Stomach smooth muscle (tissue), 2 donors: ENCODE results near the gene BFSP1.

Experiments
- H3K27ac ChIP-seq: one replicate; pipeline ENCODE4 v1.7.0; 2013; ENCODE audit warnings: mild to moderate bottlenecking, low read length, inconsistent platforms
- H3K27me3 ChIP-seq, 2 donors: one replicate each; pipeline ENCODE4 v1.7.0; 2013; ENCODE audit warnings: low read length in 2 of 2; ENCODE audit not compliant: insufficient read depth in 2 of 2, control insufficient read depth in 1 of 2
- H3K36me3 ChIP-seq, 2 donors: one replicate each; pipeline ENCODE4 v1.7.0; 2013; ENCODE audit warnings: low read length in 2 of 2; ENCODE audit not compliant: control insufficient read depth in 2 of 2, insufficient read depth in 2 of 2
- H3K4me1 ChIP-seq: one replicate; pipeline ENCODE4 v1.7.0; 2013; ENCODE audit warnings: low read length; ENCODE audit not compliant: control insufficient read depth, insufficient read depth
- H3K4me3 ChIP-seq, 2 donors: one replicate each; pipeline ENCODE4 v1.7.0; 2013; ENCODE audit warnings: low read length in 2 of 2
- H3K9ac ChIP-seq, 2 donors: one replicate each; pipeline ENCODE4 v1.7.0; 2013; ENCODE audit warnings: low read length in 2 of 2, mild to moderate bottlenecking in 1 of 2
- H3K9me3 ChIP-seq, 2 donors: one replicate each; pipeline ENCODE4 v1.7.0; 2013; ENCODE audit warnings: low read length in 2 of 2; ENCODE audit not compliant: control insufficient read depth in 2 of 2
- donor health status: healthy.
- donor health status: Pancreatic carcinoma.

The BFSP1 gene

GRCh38 chr20:17568972-17569521 is 37.9 kb upstream of the BFSP1 start:
- Histone ChIP-seq H3K4me1 (peaks cover 26% of the 10 kb centered on the region), H3K36me3 (peaks cover 2 to 4% of the 10 kb centered on the region in 2 donors), H3K9ac (peak overlapping the region; percentile 77 to 86), H3K4me3 (peak overlapping the region; percentile 44 to 96), H3K27ac (peak overlapping the region; percentile 99), H3K9me3 (no peaks in the 10 kb centered on the region), H3K27me3 (no peaks in the 10 kb centered on the region)

DNA sequence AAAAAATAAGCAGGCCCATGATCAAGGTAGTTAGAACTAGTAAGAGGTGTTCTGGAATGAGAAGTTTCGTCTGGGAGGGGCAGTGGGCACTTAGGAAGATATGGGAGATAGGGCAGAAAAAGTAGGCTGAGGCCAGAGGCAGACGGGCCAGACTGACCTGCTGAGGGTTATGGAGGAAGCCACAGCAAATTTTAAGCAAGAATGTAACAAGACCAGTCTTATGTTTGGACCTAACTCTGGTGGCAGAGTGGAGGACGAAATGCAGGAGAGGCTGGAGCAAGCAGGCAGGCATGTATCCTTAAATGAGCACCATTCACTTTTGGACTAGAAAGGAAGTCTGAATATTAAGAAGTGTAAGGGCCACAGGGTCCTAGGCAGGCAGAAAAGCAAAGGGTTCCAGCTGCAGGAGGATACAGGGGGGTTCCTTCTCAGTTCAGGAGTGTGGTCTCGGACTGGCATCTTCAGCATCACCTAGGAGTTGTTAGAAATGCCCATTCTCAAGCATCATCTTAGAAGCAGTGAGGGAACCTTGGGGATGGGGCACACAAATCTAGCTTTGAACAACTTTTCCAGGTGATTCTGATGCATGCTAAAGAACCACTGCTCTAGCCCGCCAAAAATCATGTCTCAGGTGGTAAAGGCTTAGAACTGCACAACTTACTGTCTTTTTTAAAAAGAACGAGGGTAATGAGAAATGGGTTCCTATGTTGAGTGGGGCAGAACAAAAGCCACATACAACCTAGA is 37.0 kb upstream of the BFSP1 start:
- no peaks in the 10 kb centered on the region for H3K27me3 ChIP-seq
- H3K36me3 ChIP-seq = peaks cover 2 to 4% of the 10 kb centered on the region in 2 donors
- H3K4me3 ChIP-seq = peak overlapping the region; percentile 44 to 96
- H3K9ac ChIP-seq = peak overlapping the region; percentile 77 to 86
- peak overlapping the region; percentile 98 for H3K27ac ChIP-seq
- peaks cover 34% of the 10 kb centered on the region for H3K4me1 ChIP-seq
- H3K9me3 ChIP-seq = no peaks in the 10 kb centered on the region

GRCh38 chr20:17566345-17566744 is 35.2 kb upstream of the BFSP1 start:
- no peaks in the 10 kb centered on the region for H3K36me3 ChIP-seq
- no peak overlapping the region for H3K9ac ChIP-seq
- peak overlapping the region; percentile 98 for H3K27ac ChIP-seq
- H3K4me3 ChIP-seq = no peak overlapping the region
- peaks cover 44% of the 10 kb centered on the region for H3K4me1 ChIP-seq
- H3K9me3 ChIP-seq = no peaks in the 10 kb centered on the region
- no peaks in the 10 kb centered on the region for H3K27me3 ChIP-seq

- Histone ChIP-seq H3K4me1 (peaks cover 49% of the 10 kb centered on the region), H3K27ac (peak overlapping the region; percentile 98), H3K9ac (no peak overlapping the region), H3K4me3 (no peak overlapping the region), H3K36me3 (no peaks in the 10 kb centered on the region), H3K27me3 (no peaks in the 10 kb centered on the region), H3K9me3 (no peaks in the 10 kb centered on the region)
These were observed 34.1 kb upstream of the BFSP1 start for GRCh38 chr20:17565169-17565845.

DNA sequence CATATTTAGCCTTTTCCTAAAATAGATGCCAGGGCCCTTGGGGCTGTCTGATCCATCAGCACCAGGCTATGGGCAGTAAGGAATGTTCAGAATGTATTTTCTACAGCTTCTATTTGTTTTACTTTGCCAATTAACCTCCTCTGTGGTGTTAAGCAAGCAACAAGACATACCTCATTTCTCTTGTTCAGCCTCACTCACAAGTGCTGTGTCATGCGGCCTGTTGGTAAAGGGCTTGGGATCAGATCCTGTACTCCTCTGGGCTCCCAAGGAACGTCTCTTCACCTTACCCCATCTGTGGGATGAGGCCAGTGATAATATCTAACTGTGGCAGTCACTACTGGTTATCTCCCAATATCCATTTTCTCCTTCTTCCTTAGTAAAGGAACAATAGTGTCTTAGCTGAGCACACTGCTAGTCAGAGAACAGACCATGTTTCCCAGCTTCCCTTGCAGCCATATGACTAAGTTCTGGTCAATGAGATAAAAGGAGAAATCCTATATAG is 31.7 kb upstream of the BFSP1 start:
- H3K27ac ChIP-seq = peak overlapping the region; percentile 90
- peak overlapping the region; percentile 49 to 55 for H3K9ac ChIP-seq

GRCh38 chr20:17560344-17561074 is 29.3 kb upstream of the BFSP1 start:
- peak overlapping the region; percentile 98 for H3K27ac ChIP-seq

More for the DNA sequence above, 31.7 kb upstream of the BFSP1 start:
- no peaks in the 10 kb centered on the region for H3K36me3 ChIP-seq
- H3K9me3 ChIP-seq = no peaks in the 10 kb centered on the region
- no peaks in the 10 kb centered on the region for H3K27me3 ChIP-seq
- peaks cover 53% of the 10 kb centered on the region for H3K4me1 ChIP-seq
- H3K4me3 ChIP-seq = no peak overlapping the region

DNA sequence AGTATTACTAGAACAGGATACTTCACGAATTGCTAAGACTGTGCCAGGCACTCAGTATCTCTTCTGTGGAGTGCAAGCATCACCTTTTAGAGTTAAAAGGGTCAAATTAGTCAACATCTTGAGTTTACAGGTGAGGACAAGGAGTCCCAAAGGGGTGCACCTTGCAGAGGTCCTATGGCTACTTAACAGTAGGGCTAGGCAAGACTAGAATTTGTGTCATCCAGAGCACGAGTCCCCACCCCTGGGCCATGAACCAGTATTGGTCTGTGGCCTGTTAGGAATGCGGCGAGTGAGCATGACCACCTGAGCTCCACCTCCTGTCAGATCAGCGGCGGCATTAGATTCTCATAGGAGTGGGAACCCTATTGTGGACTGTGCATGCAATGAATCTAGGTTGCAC is 28.2 kb upstream of the BFSP1 start:
- Histone ChIP-seq H3K4me3 (no peak overlapping the region), H3K4me1 (peaks cover 58% of the 10 kb centered on the region), H3K27me3 (no peaks in the 10 kb centered on the region), H3K9ac (peak overlapping the region in 1 of 2 donors; percentile 49), H3K9me3 (no peaks in the 10 kb centered on the region), H3K36me3 (no peaks in the 10 kb centered on the region), H3K27ac (peak overlapping the region; percentile 98)

More at GRCh38 chr20:17560344-17561074, 29.3 kb upstream of the BFSP1 start:
- Histone ChIP-seq H3K36me3 (no peaks in the 10 kb centered on the region), H3K27me3 (no peaks in the 10 kb centered on the region), H3K4me3 (peak overlapping the region in 1 of 2 donors; percentile 9), H3K9ac (no peak overlapping the region), H3K4me1 (peaks cover 60% of the 10 kb centered on the region), H3K9me3 (no peaks in the 10 kb centered on the region)

DNA sequence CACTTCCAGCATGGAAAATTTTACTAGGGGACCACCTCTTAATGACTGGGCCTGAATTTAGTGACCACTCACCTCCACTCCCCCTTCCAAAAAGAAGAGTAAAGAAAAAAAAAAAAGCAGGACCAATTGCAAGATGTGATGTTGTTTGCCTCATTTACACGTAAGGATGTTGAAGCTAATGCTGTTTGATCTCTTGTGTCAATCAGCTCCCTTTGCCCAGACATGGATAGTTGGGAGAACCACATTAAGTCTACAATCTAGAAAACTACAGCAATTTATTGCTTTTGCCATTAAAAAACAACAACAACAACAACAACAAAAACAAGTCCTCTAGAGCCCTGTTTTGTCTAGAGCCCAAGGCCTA is 27.7 kb upstream of the BFSP1 start:
- H3K4me1 ChIP-seq = peaks cover 55% of the 10 kb centered on the region
- no peaks in the 10 kb centered on the region for H3K36me3 ChIP-seq
- peak overlapping the region; percentile 49 to 80 for H3K9ac ChIP-seq
- H3K27ac ChIP-seq = peak overlapping the region; percentile 98
- peak overlapping the region in 1 of 2 donors; percentile 52 for H3K4me3 ChIP-seq
- H3K9me3 ChIP-seq = no peaks in the 10 kb centered on the region
- no peaks in the 10 kb centered on the region for H3K27me3 ChIP-seq

- H3K9ac ChIP-seq = peak overlapping the region; percentile 49 to 80
- peaks cover 50% of the 10 kb centered on the region for H3K4me1 ChIP-seq
- peak overlapping the region; percentile 98 for H3K27ac ChIP-seq
- no peaks in the 10 kb centered on the region for H3K27me3 ChIP-seq
- peak overlapping the region in 1 of 2 donors; percentile 52 for H3K4me3 ChIP-seq
- H3K9me3 ChIP-seq = no peaks in the 10 kb centered on the region
- no peaks in the 10 kb centered on the region for H3K36me3 ChIP-seq
These were observed 27.2 kb upstream of the BFSP1 start for GRCh38 chr20:17558154-17558940.

- H3K4me3 ChIP-seq = peak overlapping the region in 1 of 2 donors; percentile 49
- no peaks in the 10 kb centered on the region for H3K9me3 ChIP-seq
- H3K27me3 ChIP-seq = no peaks in the 10 kb centered on the region
- no peaks in the 10 kb centered on the region for H3K36me3 ChIP-seq
- H3K9ac ChIP-seq = peak overlapping the region; percentile 49 to 66
- H3K4me1 ChIP-seq = peaks cover 43% of the 10 kb centered on the region
- peak overlapping the region; percentile 98 for H3K27ac ChIP-seq
These were observed 26.5 kb upstream of the BFSP1 start for GRCh38 chr20:17557675-17558006.
